Loucy (cell line): ENCODE measurements around the gene CEP170.

Source experiments
- H2AFZ ChIP-seq: fragments of 200-600 bp; sonication (generic); 2 replicates; pipeline ENCODE4 v1.6.0; 2016; ENCODE audit warnings: antibody characterized with exemption, mild to moderate bottlenecking, low read length, moderate library complexity
- H3F3A ChIP-seq: fragments of 200-600 bp; 2 replicates; pipeline ENCODE4 v1.6.0; 2016; ENCODE audit warnings: antibody characterized with exemption, low read depth, mild to moderate bottlenecking
- H3K27me3 ChIP-seq: fragments of 200-600 bp; sonication (generic); 2 replicates; pipeline ENCODE4 v1.6.1; 2014; ENCODE audit warnings: low read length, mild to moderate bottlenecking; ENCODE audit not compliant: insufficient read depth, poor library complexity, severe bottlenecking
- H3K36me3 ChIP-seq: fragments of 200-600 bp; sonication (generic); 2 replicates; pipeline ENCODE4 v1.6.1; 2016; ENCODE audit warnings: low read length; ENCODE audit not compliant: insufficient read depth
- H3K4me1 ChIP-seq: fragments of 200-600 bp; sonication (generic); 2 replicates; pipeline ENCODE4 v1.5.1; 2014; ENCODE audit warnings: low read length, mild to moderate bottlenecking; ENCODE audit not compliant: insufficient read depth, poor library complexity, severe bottlenecking
- H3K4me2 ChIP-seq: fragments of 200-600 bp; sonication (generic); 2 replicates; pipeline ENCODE4 v1.6.0; 2014; ENCODE audit warnings: antibody characterized with exemption, low read length, low read depth, mild to moderate bottlenecking; ENCODE audit not compliant: poor library complexity, severe bottlenecking
- H3K4me3 ChIP-seq: fragments of 200-600 bp; sonication (generic); 2 replicates; pipeline ENCODE4 v1.5.1; 2014; ENCODE audit warnings: low read length, mild to moderate bottlenecking, mixed read lengths; ENCODE audit not compliant: poor library complexity, severe bottlenecking
- H3K79me2 ChIP-seq: fragments of 200-600 bp; sonication (generic); 2 replicates; pipeline ENCODE4 v1.6.1; 2014; ENCODE audit warnings: low read length; ENCODE audit not compliant: insufficient read depth
- H3K9ac ChIP-seq: fragments of 200-600 bp; sonication (generic); 2 replicates; pipeline ENCODE4 v1.6.0; 2014; ENCODE audit warnings: mild to moderate bottlenecking, low read depth, low read length, moderate library complexity; ENCODE audit not compliant: poor library complexity, severe bottlenecking
- H3K9me2 ChIP-seq: fragments of 200-600 bp; sonication (generic); replicated peaks from 2 replicates; pipeline ENCODE4 v1.6.1; 2016; ENCODE audit warnings: low read depth, low read length, mixed read lengths
- H3K9me3 ChIP-seq: fragments of 200-600 bp; sonication (generic); 2 replicates; pipeline ENCODE4 v1.6.1; 2014; ENCODE audit warnings: mild to moderate bottlenecking, antibody characterized with exemption, low read length, low read depth; ENCODE audit not compliant: insufficient read depth
- H4K20me1 ChIP-seq: fragments of 200-600 bp; sonication (generic); 2 replicates; pipeline ENCODE4 v1.6.0; 2014; ENCODE audit warnings: antibody characterized with exemption, low read length, mild to moderate bottlenecking; ENCODE audit not compliant: insufficient read depth, poor library complexity, severe bottlenecking
- CTCF ChIP-seq: fragments of 200-600 bp; sonication (generic); conservative IDR thresholded peaks from 2 replicates; pipeline ENCODE4 v1.5.1; 2014; ENCODE audit warnings: mild to moderate bottlenecking, antibody characterized with exemption, low read length
- EZH2phosphoT487 ChIP-seq: fragments of 200-600 bp; IDR thresholded peaks from 2 replicates; pipeline ENCODE4 v1.6.1; 2018; ENCODE audit warnings: antibody characterized with exemption, mild to moderate bottlenecking, moderate library complexity, borderline replicate concordance

CEP170 gene

GRCh38 chr1:243244432-243244841, 10.6 kb downstream of the CEP170 start:
- no peak overlapping the region for H3K9ac ChIP-seq
- no peaks in the 10 kb centered on the region; the same call in 1 of the 2 replicates for H3K36me3 ChIP-seq
- peaks cover 15% of the 10 kb centered on the region for H3K4me1 ChIP-seq
- no peak for TF ChIP-seq CTCF
- no peak for TF ChIP-seq EZH2phosphoT487
- no peaks in the 10 kb centered on the region for H3K9me3 ChIP-seq
- H3K27me3 ChIP-seq, result no peaks in the 10 kb centered on the region
- H2AFZ ChIP-seq, result no peak overlapping the region
- peaks cover 71% of the 10 kb centered on the region for H4K20me1 ChIP-seq
- H3K4me2 ChIP-seq, result peak overlapping the region; percentile 40
- H3K9me2 ChIP-seq, result no peaks in the 10 kb centered on the region
- H3K4me3 ChIP-seq, result no peak overlapping the region
- H3F3A ChIP-seq, result no peaks in the 10 kb centered on the region
- H3K79me2 ChIP-seq, result peaks cover 100% of the 10 kb centered on the region

GRCh38 chr1:243236604-243237252, 18.4 kb downstream of the CEP170 start:
- H4K20me1 ChIP-seq, result peaks cover 65% of the 10 kb centered on the region
- peaks cover 97% of the 10 kb centered on the region for H3K79me2 ChIP-seq
- H3K9me3 ChIP-seq, result no peaks in the 10 kb centered on the region; the same call in 1 of the 2 replicates
- H3K4me2 ChIP-seq, result no peak overlapping the region
- no peaks in the 10 kb centered on the region for H3K4me1 ChIP-seq
- H3F3A ChIP-seq, result no peaks in the 10 kb centered on the region
- H3K27me3 ChIP-seq, result no peaks in the 10 kb centered on the region
- H3K9me2 ChIP-seq, result no peaks in the 10 kb centered on the region
- no peak overlapping the region for H3K4me3 ChIP-seq
- H2AFZ ChIP-seq, result no peak overlapping the region
- H3K9ac ChIP-seq, result no peak overlapping the region
- no peak for TF ChIP-seq EZH2phosphoT487
- TF ChIP-seq CTCF, result no peak
- peaks cover 30% of the 10 kb centered on the region; the same call in 1 of the 2 replicates for H3K36me3 ChIP-seq

- peaks cover 31% of the 10 kb centered on the region; the same call in 1 of the 2 replicates for H3K36me3 ChIP-seq
- no peaks in the 10 kb centered on the region for H3F3A ChIP-seq
- TF ChIP-seq EZH2phosphoT487, result no peak
- no peak for TF ChIP-seq CTCF
- no peaks in the 10 kb centered on the region for H3K27me3 ChIP-seq
- no peak overlapping the region for H2AFZ ChIP-seq
- no peaks in the 10 kb centered on the region for H3K4me1 ChIP-seq
- H3K9ac ChIP-seq, result no peak overlapping the region
- no peaks in the 10 kb centered on the region for H3K9me2 ChIP-seq
- peaks cover 73% of the 10 kb centered on the region for H4K20me1 ChIP-seq
- H3K4me3 ChIP-seq, result no peak overlapping the region
- H3K79me2 ChIP-seq, result peaks cover 97% of the 10 kb centered on the region
- H3K9me3 ChIP-seq, result peaks cover 11% of the 10 kb centered on the region; the same call in 1 of the 2 replicates
- H3K4me2 ChIP-seq, result no peak overlapping the region
These were observed 20.0 kb downstream of the CEP170 start for GRCh38 chr1:243234978-243235647.
